ENCODE results near the gene MRPL1. TPM values are rescaled to one million over a fixed set of nuclear protein-coding genes. Genes with fewer than 3 reads are reported as not detected.

MRPL1 gene
- total RNA-seq, 1 donor from 2014 or later: 6.2 TPM

GRCh38 chr4:77921701-77922100, 59.1 kb downstream of the MRPL1 start:
- DNase-seq (ENCODE audit: low spot score in 2 of 2): no peak
- no peak overlapping the region for H3K4me3 ChIP-seq
- intact Hi-C loops (cut with DNase I): no loop called here
- H3K27me3 ChIP-seq: no peaks in the 10 kb centered on the region
- no peaks in the 10 kb centered on the region for H3K36me3 ChIP-seq
- H3K9me3 ChIP-seq: peaks cover 0 to 6% of the 10 kb centered on the region in 2 donors
- H3K4me1 ChIP-seq: no peaks in the 10 kb centered on the region
- TF ChIP-seq, protein P1, sequence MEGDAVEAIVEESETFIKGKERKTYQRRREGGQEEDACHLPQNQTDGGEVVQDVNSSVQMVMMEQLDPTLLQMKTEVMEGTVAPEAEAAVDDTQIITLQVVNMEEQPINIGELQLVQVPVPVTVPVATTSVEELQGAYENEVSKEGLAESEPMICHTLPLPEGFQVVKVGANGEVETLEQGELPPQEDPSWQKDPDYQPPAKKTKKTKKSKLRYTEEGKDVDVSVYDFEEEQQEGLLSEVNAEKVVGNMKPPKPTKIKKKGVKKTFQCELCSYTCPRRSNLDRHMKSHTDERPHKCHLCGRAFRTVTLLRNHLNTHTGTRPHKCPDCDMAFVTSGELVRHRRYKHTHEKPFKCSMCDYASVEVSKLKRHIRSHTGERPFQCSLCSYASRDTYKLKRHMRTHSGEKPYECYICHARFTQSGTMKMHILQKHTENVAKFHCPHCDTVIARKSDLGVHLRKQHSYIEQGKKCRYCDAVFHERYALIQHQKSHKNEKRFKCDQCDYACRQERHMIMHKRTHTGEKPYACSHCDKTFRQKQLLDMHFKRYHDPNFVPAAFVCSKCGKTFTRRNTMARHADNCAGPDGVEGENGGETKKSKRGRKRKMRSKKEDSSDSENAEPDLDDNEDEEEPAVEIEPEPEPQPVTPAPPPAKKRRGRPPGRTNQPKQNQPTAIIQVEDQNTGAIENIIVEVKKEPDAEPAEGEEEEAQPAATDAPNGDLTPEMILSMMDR (IDR thresholded peaks at IDR 0.05): no peak
- no peak overlapping the region for H3K27ac ChIP-seq

- no peak overlapping the region for H3K4me3 ChIP-seq
- no peaks in the 10 kb centered on the region for H3K36me3 ChIP-seq
- intact Hi-C loops (cut with DNase I): no loop called here
- no peak for DNase-seq (ENCODE audit: low spot score in 2 of 2)
- H3K27me3 ChIP-seq: no peaks in the 10 kb centered on the region
- TF ChIP-seq, protein P1 (IDR thresholded peaks at IDR 0.05): no peak
- H3K4me1 ChIP-seq: no peaks in the 10 kb centered on the region
- no peak overlapping the region for H3K27ac ChIP-seq
- peaks cover 0 to 6% of the 10 kb centered on the region in 2 donors for H3K9me3 ChIP-seq
Measured at GRCh38 chr4:77922158-77923094, 59.8 kb downstream of the MRPL1 start.

GRCh38 chr4:77927991-77928925, 65.6 kb downstream of the MRPL1 start:
- H3K27me3 ChIP-seq: no peaks in the 10 kb centered on the region
- TF ChIP-seq, protein P1 (IDR thresholded peaks at IDR 0.05): no peak
- intact Hi-C loops (cut with DNase I): no loop called here
- peaks cover 0 to 6% of the 10 kb centered on the region in 2 donors for H3K36me3 ChIP-seq
- H3K9me3 ChIP-seq: peaks cover 0 to 6% of the 10 kb centered on the region in 2 donors
- H3K4me3 ChIP-seq: no peak overlapping the region
- DNase-seq (ENCODE audit: low spot score in 2 of 2): no peak
- no peak overlapping the region for H3K27ac ChIP-seq
- peaks cover 0 to 3% of the 10 kb centered on the region in 2 donors for H3K4me1 ChIP-seq

- Histone ChIP-seq H3K36me3 (peaks cover 2 to 8% of the 10 kb centered on the region in 2 donors), H3K27me3 (no peaks in the 10 kb centered on the region), H3K9me3 (peaks cover 0 to 4% of the 10 kb centered on the region in 2 donors), H3K27ac (no peak overlapping the region), H3K4me1 (peaks cover 0 to 3% of the 10 kb centered on the region in 2 donors), H3K4me3 (no peak overlapping the region)
- DNase-seq (ENCODE audit: low spot score in 2 of 2): no peak
- TF ChIP-seq, protein P1 (IDR thresholded peaks at IDR 0.05): no peak
- intact Hi-C loops (cut with DNase I): no loop called here
Measured at GRCh38 chr4:77930154-77930639, 67.6 kb downstream of the MRPL1 start.

DNA sequence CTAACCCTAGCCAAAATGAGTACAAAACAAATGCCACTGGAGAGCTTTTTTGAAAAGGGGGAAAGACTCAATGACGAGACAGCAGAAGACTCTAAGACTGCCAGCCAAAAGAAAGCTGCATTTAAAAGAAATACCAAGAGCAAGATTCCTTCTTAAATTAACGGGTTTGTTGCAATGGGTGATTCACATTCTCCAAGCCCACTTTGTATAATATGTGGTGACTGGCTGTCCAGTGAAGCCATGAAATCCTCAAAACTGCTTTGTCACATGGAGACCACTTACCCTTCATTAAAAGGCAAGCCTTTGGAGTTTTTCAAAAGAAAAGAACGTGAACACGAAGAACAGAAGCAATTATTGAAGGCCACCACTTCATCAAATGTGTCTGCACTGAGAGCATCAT, 68.2 kb downstream of the MRPL1 start:
- H3K36me3 ChIP-seq: peaks cover 6 to 13% of the 10 kb centered on the region in 2 donors
- intact Hi-C loops (cut with DNase I): no loop called here
- H3K4me3 ChIP-seq: no peak overlapping the region
- peaks cover 0 to 3% of the 10 kb centered on the region in 2 donors for H3K4me1 ChIP-seq
- DNase-seq (ENCODE audit: low spot score in 2 of 2): no peak
- H3K27me3 ChIP-seq: no peaks in the 10 kb centered on the region
- H3K9me3 ChIP-seq: no peaks in the 10 kb centered on the region
- TF ChIP-seq, protein P1 (IDR thresholded peaks at IDR 0.05): no peak
- H3K27ac ChIP-seq: no peak overlapping the region
